ENCODE measurements around the gene TJP3. TPM values are rescaled to one million over a fixed set of nuclear protein-coding genes. Genes with fewer than 3 reads are reported as not detected.

TJP3 gene
- total and polyA plus RNA-seq, 10 of the 15 experiments (the other 5 are each of a cell fraction or from before 2014, with no cell fraction given), result 0.04 to 1.2 (median 0.29) TPM; not detected in 6

- TF ChIP-seq ZNF592 (IDR thresholded peaks at IDR 0.05) (no peak), ZBED1 (IDR thresholded peaks at IDR 0.05; ENCODE audit: borderline replicate concordance) (no peak)
Measured at GRCh38 chr19:3773814-3774515, 65.8 kb downstream of the TJP3 start (continued).

- no peak overlapping the region for H3K4me3 ChIP-seq
- DNase-seq (ENCODE audit: low read depth, low spot score), result no peak
- ChIA-PET SMC1A (ENCODE audit: uncharacterized antibody, unreplicated experiment) (no interaction called here), RAD21 (ENCODE audit: unreplicated experiment) (no interaction called here), CTCF (no interaction called here), POLR2A (interaction anchor here (0.8 kb wide), 1 partner anchor 11 kb away, joined by 3 read pairs; no protein-coding TSS in a partner anchor)
- H4K20me1 ChIP-seq (ENCODE audit: control insufficient read depth, insufficient read depth), result no peaks in the 10 kb centered on the region
- no peak overlapping the region for H3K9ac ChIP-seq (ENCODE audit: control insufficient read depth, insufficient read depth, low read length)
- H3K79me2 ChIP-seq (ENCODE audit: control insufficient read depth, insufficient read depth, low read length), result no peaks in the 10 kb centered on the region
- intact Hi-C loops (cut with micrococcal nuclease; ENCODE audit: unreplicated experiment) (no loop called here), in situ Hi-C loops (cut with MboI) (no loop called here)
- no peak for FAIRE-seq
- no peaks in the 10 kb centered on the region for H3K4me1 ChIP-seq (ENCODE audit: control insufficient read depth, insufficient read depth, low read length)
- no peak overlapping the region for H3K27ac ChIP-seq (ENCODE audit: control insufficient read depth, insufficient read depth)
- no peaks in the 10 kb centered on the region for H3K27me3 ChIP-seq (replicated peaks in 1 of 2; ENCODE audit: control insufficient read depth in 2 of 2, insufficient read depth in 2 of 2, low read length in 1 of 2)
- H3K36me3 ChIP-seq (ENCODE audit: control insufficient read depth in 2 of 2, insufficient read depth in 2 of 2, low read length in 1 of 2), result no peaks in the 10 kb centered on the region
- WGBS (ENCODE audit: insufficient coverage, insufficient replicate concordance, low lambda C conversion rate, missing lambda C conversion rate), result 48% methylated on average over 25 of the region's 25 CpGs
- no peaks in the 10 kb centered on the region; the same call in 2 of the 3 replicates for H3K9me3 ChIP-seq (replicated peaks; ENCODE audit: control insufficient read depth, insufficient read depth, low read length)
- no peak overlapping the region for H2AFZ ChIP-seq (ENCODE audit: control insufficient read depth, low read depth, low read length)
- BruUV-seq (replicated peaks), result no TSS peak
- no peak overlapping the region for H3K4me2 ChIP-seq (ENCODE audit: control insufficient read depth, insufficient read depth)
- ATAC-seq, result no peak
- no peak for TF ChIP-seq TBL1XR1 (IDR thresholded peaks at IDR 0.05; ENCODE audit: low read depth, low read length)
- no peak for TF ChIP-seq GABPA (IDR thresholded peaks at IDR 0.05; ENCODE audit: low read depth)
- no peak for TF ChIP-seq CEBPZ (IDR thresholded peaks at IDR 0.05; ENCODE audit: low read depth, low read length)
- no peak for TF ChIP-seq MTA2 (IDR thresholded peaks at IDR 0.05; ENCODE audit: low read depth)
- no peak for TF ChIP-seq ESRRA (IDR thresholded peaks at IDR 0.05; ENCODE audit: low read length)
- no peak for TF ChIP-seq KDM1A (IDR thresholded peaks at IDR 0.05; ENCODE audit: borderline replicate concordance)
- TF ChIP-seq E2F4 (IDR thresholded peaks at IDR 0.05; ENCODE audit: low read depth, low read length), result no peak
- no peak for TF ChIP-seq ELK1 (IDR thresholded peaks at IDR 0.05; ENCODE audit: low read depth, low read length)
Measured at GRCh38 chr19:3774621-3775373, 66.6 kb downstream of the TJP3 start.

Data from GM12878 (cell line).